Bronchial epithelial cell (primary cell): Measurements from ENCODE around the gene ASB4. TPM values are rescaled to one million over a fixed set of nuclear protein-coding genes. Genes with fewer than 3 reads are reported as not detected.

ENCODE experiments used
- DNase-seq: peaks from one replicate; pipeline ENCODE4 v3.0.0-alpha.2; 2010; ENCODE audit warnings: low read depth
- FAIRE-seq: peaks from 2 replicates; lab custom pipeline; 2011; peaks lifted over from hg19 to GRCh38; lab: Jason Lieb, UNC
- H3K27me3 ChIP-seq: 2 replicates; pipeline ENCODE4 v1.5.1; 2011; ENCODE audit warnings: low read length; ENCODE audit not compliant: control insufficient read depth, insufficient read depth
- H3K36me3 ChIP-seq: 2 replicates; pipeline ENCODE4 v1.5.1; 2011; ENCODE audit warnings: low read length; ENCODE audit not compliant: control insufficient read depth, insufficient read depth
- H3K4me3 ChIP-seq: 2 replicates; pipeline ENCODE4 v1.5.1; 2011; ENCODE audit warnings: mild to moderate bottlenecking, low read depth, low read length, control low read depth
- CTCF ChIP-seq: IDR thresholded peaks from 2 replicates; pipeline ENCODE4 v1.5.1; 2011; ENCODE audit warnings: mild to moderate bottlenecking, moderate library complexity, low read length, control low read depth, inconsistent platforms; ENCODE audit not compliant: insufficient read depth, severe bottlenecking
- total RNA-seq: library from RNA; depleted of rRNA; stranded (reverse); fragments of >200 nt; gene quantifications from 2 replicates; pipeline ENCODE4 v1.2.1, GENCODE V29; 2014

Gene ASB4
- total RNA-seq, 1 donor from 2014 or later, result under 0.01 TPM

- Histone ChIP-seq H3K36me3 (no peaks in the 10 kb centered on the region), H3K27me3 (peaks cover 3% of the 10 kb centered on the region), H3K4me3 (no peak overlapping the region)
- no peak for TF ChIP-seq CTCF
- no peak for FAIRE-seq
- no peak for DNase-seq
These were observed 40.5 kb downstream of the ASB4 start for GRCh38 chr7:95526128-95526738.

- DNase-seq (peak; percentile 38), FAIRE-seq (no peak)
- H3K36me3 ChIP-seq, result no peaks in the 10 kb centered on the region
- H3K4me3 ChIP-seq, result no peak overlapping the region
- H3K27me3 ChIP-seq, result peaks cover 3% of the 10 kb centered on the region
- TF ChIP-seq CTCF, result peak; percentile 75
These were observed 41.5 kb downstream of the ASB4 start for GRCh38 chr7:95527033-95527775.

GRCh38 chr7:95527776-95528250, 42.1 kb downstream of the ASB4 start:
- peaks cover 3% of the 10 kb centered on the region for H3K27me3 ChIP-seq
- no peaks in the 10 kb centered on the region for H3K36me3 ChIP-seq
- no peak for TF ChIP-seq CTCF
- DNase-seq, result no peak
- FAIRE-seq, result no peak
- H3K4me3 ChIP-seq, result no peak overlapping the region

DNA sequence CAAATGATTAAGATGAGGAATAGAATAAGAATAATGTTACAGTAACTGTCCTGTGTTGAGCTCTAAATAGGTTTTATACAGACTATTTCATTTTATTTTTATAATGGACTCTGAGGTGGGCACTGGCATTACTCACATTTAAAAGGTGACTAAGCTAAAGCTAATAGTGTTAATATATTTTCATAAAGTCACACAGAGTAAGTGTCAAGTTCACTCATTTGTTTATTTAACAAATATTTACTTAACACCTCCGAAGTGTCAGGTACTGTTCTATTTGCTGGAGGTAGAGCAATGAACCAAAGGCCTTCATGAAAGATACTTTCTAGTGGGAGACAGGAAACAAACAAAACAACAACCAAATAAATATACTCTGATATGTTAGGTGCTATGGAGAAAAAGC, 44.0 kb downstream of the ASB4 start:
- DNase-seq, result peak; percentile 6
- no peak for FAIRE-seq
- TF ChIP-seq CTCF, result no peak

GRCh38 chr7:95530881-95531280, 45.1 kb downstream of the ASB4 start:
- TF ChIP-seq CTCF, result no peak
- DNase-seq (no peak), FAIRE-seq (peak; percentile 68)

More for the DNA sequence above, 44.0 kb downstream of the ASB4 start:
- H3K36me3 ChIP-seq, result no peaks in the 10 kb centered on the region
- H3K4me3 ChIP-seq, result no peak overlapping the region
- peaks cover 3% of the 10 kb centered on the region for H3K27me3 ChIP-seq

More at GRCh38 chr7:95530881-95531280, 45.1 kb downstream of the ASB4 start:
- Histone ChIP-seq H3K4me3 (no peak overlapping the region), H3K36me3 (no peaks in the 10 kb centered on the region), H3K27me3 (peaks cover 7% of the 10 kb centered on the region)
